Ovary (tissue), 9 donors: Measurements from ENCODE around the gene EML6. TPM values are rescaled to one million over a fixed set of nuclear protein-coding genes. Genes with fewer than 3 reads are reported as not detected.

ENCODE experiments used
- DNase-seq, 5 donors: peaks; one replicate each; pipeline ENCODE4 v3.0.0-alpha.2; 2019 to 2020
- H3K27ac ChIP-seq, 2 donors: fragments of 200-600 bp; one replicate each; pipeline versions ENCODE4 v1.5.1 to v1.8.0; 2019 to 2022
- H3K27me3 ChIP-seq: fragments of 200-600 bp; one replicate; pipeline ENCODE4 v1.8.0; 2022
- H3K36me3 ChIP-seq: fragments of 200-600 bp; sonication (generic); one replicate; pipeline ENCODE4 v1.5.1; 2019
- H3K4me1 ChIP-seq: one replicate; pipeline ENCODE4 v1.8.1; 2013; ENCODE audit warnings: mild to moderate bottlenecking, moderate library complexity; ENCODE audit not compliant: insufficient read depth
- H3K4me3 ChIP-seq: fragments of 200-600 bp; sonication (generic); one replicate; pipeline ENCODE4 v1.5.1; 2017
- H3K9me3 ChIP-seq, 2 donors: fragments of 200-600 bp in 1 of 2; sonication (generic) in 1 of 2; one replicate each; pipeline versions ENCODE4 v1.5.1 to v1.8.1; 2013 to 2019; ENCODE audit warnings: mild to moderate bottlenecking in 1 of 2, moderate library complexity in 1 of 2
- EP300 ChIP-seq: sonication (generic); formaldehyde crosslinking; IDR thresholded peaks from one replicate; pipeline ENCODE4 v1.6.1; 2017; ENCODE audit warnings: antibody characterized with exemption
- POLR2A ChIP-seq: fragments of 450-650 bp; IDR thresholded peaks from one replicate; pipeline ENCODE4 v1.6.1; 2017; ENCODE audit warnings: antibody characterized with exemption, mild to moderate bottlenecking, moderate library complexity
- WGBS, 3 donors: extraction: QIAGEN DNeasy Blood & Tissue Kit in 1 of 3; methylation state at CpG; one replicate each; pipeline versions ENCODE4 v1.1.5 to v1.1.7; 2013 to 2017; 5-methylcytosine and 5-hydroxymethylcytosine counted together
- intact Hi-C, 4 donors: fragments of 100-400 bp; cut with DNase I; formaldehyde crosslinking; loops; one replicate each; pipeline versions ENCODE4 v1.11.0 to v1.15.1; 2022 to 2023
- polyA plus RNA-seq, 2 donors: library from polyadenylated mRNA; stranded (reverse); fragments of 200-250 nt in 1 of 2; fragments of 350-450 nt in 1 of 2; fragmentation: Illumina TruSeq in 1 of 2; extraction: RNeasy Lipid Tissue Mini Kit (QIAGEN cat#74804) in 1 of 2; gene quantifications; one replicate each; pipeline ENCODE4 v1.2.3, GENCODE V29; 2013 to 2014
- total RNA-seq, 7 donors: library from RNA; depleted of rRNA in 2 of 7; stranded (reverse); fragments of >200 nt in 2 of 7; fragmentation: NEBNext Ultra II Directional in 3 of 7; extraction: Animal tissue kit (Norgen Biotek cat#: 25700) in 3 of 7; gene quantifications; one replicate each; pipeline versions ENCODE4 v1.1.0 to v1.2.4, GENCODE V29; 2016 to 2023
- TF ChIP-seq, protein P1 (sequence below), 3 donors: fragments of 450-650 bp in 2 of 3; fragments of 200-600 bp in 1 of 3; IDR thresholded peaks; one replicate each; pipeline versions ENCODE4 v1.5.1 to v1.8.0; 2016 to 2022; ENCODE audit warnings: antibody characterized with exemption in 3 of 3, mild to moderate bottlenecking in 1 of 3
- donor health status: DM: no; HTN: no; CAD: no; lungs with moderate emphysema.
- donor health status: DM: no; HTN: no; CAD: no.
- donor health status: Bipolar disorder and iron deficiency.
- donor health status: DM: yes; HTN: yes; CAD: no.
- donor health status: DM: no; HTN: no; CAD: no.
- donor health status: DM: yes; HTN: yes; CAD: no.

Gene EML6
- total and polyA plus RNA-seq, 9 donors = 0.22 to 3.7 (median 0.48) TPM

GRCh38 chr2:55013936-55014335 lies 290.5 kb downstream of the EML6 start:
- Histone ChIP-seq H3K27ac (no peak overlapping the region), H3K27me3 (no peaks in the 10 kb centered on the region), H3K9me3 (no peaks in the 10 kb centered on the region), H3K4me3 (no peak overlapping the region), H3K4me1 (peaks cover 3% of the 10 kb centered on the region), H3K36me3 (no peaks in the 10 kb centered on the region)
- TF ChIP-seq POLR2A (no peak), EP300 (no peak)
- TF ChIP-seq, protein P1, sequence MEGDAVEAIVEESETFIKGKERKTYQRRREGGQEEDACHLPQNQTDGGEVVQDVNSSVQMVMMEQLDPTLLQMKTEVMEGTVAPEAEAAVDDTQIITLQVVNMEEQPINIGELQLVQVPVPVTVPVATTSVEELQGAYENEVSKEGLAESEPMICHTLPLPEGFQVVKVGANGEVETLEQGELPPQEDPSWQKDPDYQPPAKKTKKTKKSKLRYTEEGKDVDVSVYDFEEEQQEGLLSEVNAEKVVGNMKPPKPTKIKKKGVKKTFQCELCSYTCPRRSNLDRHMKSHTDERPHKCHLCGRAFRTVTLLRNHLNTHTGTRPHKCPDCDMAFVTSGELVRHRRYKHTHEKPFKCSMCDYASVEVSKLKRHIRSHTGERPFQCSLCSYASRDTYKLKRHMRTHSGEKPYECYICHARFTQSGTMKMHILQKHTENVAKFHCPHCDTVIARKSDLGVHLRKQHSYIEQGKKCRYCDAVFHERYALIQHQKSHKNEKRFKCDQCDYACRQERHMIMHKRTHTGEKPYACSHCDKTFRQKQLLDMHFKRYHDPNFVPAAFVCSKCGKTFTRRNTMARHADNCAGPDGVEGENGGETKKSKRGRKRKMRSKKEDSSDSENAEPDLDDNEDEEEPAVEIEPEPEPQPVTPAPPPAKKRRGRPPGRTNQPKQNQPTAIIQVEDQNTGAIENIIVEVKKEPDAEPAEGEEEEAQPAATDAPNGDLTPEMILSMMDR (IDR thresholded peaks at IDR 0.05) = no peak
- 40 to 53% (median 47%) methylated on average over 1 of the region's 1 CpG for WGBS, 3 donors
- intact Hi-C loops = no loop called here
- DNase-seq = no peak

- intact Hi-C loops = no loop called here
- Histone ChIP-seq H3K27me3 (no peaks in the 10 kb centered on the region), H3K4me1 (peaks cover 3% of the 10 kb centered on the region), H3K36me3 (no peaks in the 10 kb centered on the region), H3K4me3 (no peak overlapping the region), H3K27ac (no peak overlapping the region), H3K9me3 (no peaks in the 10 kb centered on the region)
- 70 to 75% (median 74%) methylated on average over 6 of the region's 6 CpGs for WGBS, 3 donors
- peak in 1 of 5 donors; percentile 34 for DNase-seq
- no peak for TF ChIP-seq POLR2A
- TF ChIP-seq, protein P1 (IDR thresholded peaks at IDR 0.05) = peak in 1 of 3 donors; percentile 15
These were observed 291.8 kb downstream of the EML6 start for GRCh38 chr2:55014962-55015939.

DNA sequence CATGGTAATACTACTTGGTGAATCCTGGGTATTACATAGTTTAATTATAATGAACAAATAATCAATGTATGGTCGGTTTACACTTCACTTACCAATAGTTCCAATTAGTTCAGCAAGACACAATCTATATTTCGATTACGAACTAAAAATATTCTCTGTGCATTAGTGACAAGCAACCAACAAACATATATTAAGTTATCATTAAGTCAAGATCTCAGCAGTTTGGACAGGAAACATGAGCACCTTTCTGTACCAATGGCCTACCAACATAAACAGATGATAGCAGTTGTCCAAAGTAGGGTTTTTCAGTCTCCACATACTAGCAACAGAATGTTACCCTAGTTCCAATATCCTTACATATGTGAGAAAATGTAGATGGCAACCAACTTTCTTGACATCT lies 294.0 kb downstream of the EML6 start:
- H3K4me1 ChIP-seq = peaks cover 1% of the 10 kb centered on the region

GRCh38 chr2:55017880-55018279 lies 294.4 kb downstream of the EML6 start:
- Histone ChIP-seq H3K27ac (no peak overlapping the region), H3K4me1 (peaks cover 1% of the 10 kb centered on the region), H3K9me3 (no peaks in the 10 kb centered on the region), H3K4me3 (no peak overlapping the region), H3K27me3 (no peaks in the 10 kb centered on the region), H3K36me3 (no peaks in the 10 kb centered on the region)
- WGBS, 3 donors = 89 to 91% (median 90%) methylated on average over 3 of the region's 3 CpGs
- no peak for DNase-seq
- TF ChIP-seq, protein P1 (IDR thresholded peaks at IDR 0.05) = no peak
- TF ChIP-seq POLR2A (no peak), EP300 (no peak)
- intact Hi-C loops = no loop called here

More for the DNA sequence above, 294.0 kb downstream of the EML6 start:
- no peak for DNase-seq
- intact Hi-C loops = no loop called here
- Histone ChIP-seq H3K9me3 (no peaks in the 10 kb centered on the region), H3K27ac (no peak overlapping the region), H3K27me3 (no peaks in the 10 kb centered on the region), H3K4me3 (no peak overlapping the region), H3K36me3 (no peaks in the 10 kb centered on the region)
- 94 to 99% (median 97%) methylated on average over 3 of the region's 3 CpGs for WGBS, 3 donors
- TF ChIP-seq EP300 = no peak
- TF ChIP-seq, protein P1 (IDR thresholded peaks at IDR 0.05) = no peak
- no peak for TF ChIP-seq POLR2A
